ENCODE measurements around the gene TMEM217.

The TMEM217 gene

GRCh38 chr6:37279366-37280134, 21.6 kb upstream of the TMEM217 start:
- DNase-seq = no peak

GRCh38 chr6:37277001-37277409, 19.1 kb upstream of the TMEM217 start:
- no peak for DNase-seq

- no peak for DNase-seq
Measured at GRCh38 chr6:37275350-37275749, 17.4 kb upstream of the TMEM217 start.

GRCh38 chr6:37273690-37274089, 15.7 kb upstream of the TMEM217 start:
- DNase-seq = no peak

GRCh38 chr6:37272834-37273566, 15.1 kb upstream of the TMEM217 start:
- no peak for DNase-seq

GRCh38 chr6:37269105-37269504, 11.2 kb upstream of the TMEM217 start:
- DNase-seq = no peak

GRCh38 chr6:37265860-37266259, 7.9 kb upstream of the TMEM217 start:
- DNase-seq = no peak

- DNase-seq = no peak
Measured at GRCh38 chr6:37265001-37265400, 7.1 kb upstream of the TMEM217 start.

GRCh38 chr6:37262446-37263026, 4.6 kb upstream of the TMEM217 start:
- DNase-seq = no peak

- DNase-seq = no peak
Measured at GRCh38 chr6:37261198-37261597, 3.3 kb upstream of the TMEM217 start.

GRCh38 chr6:37260444-37260843, 2.5 kb upstream of the TMEM217 start:
- DNase-seq = no peak

- no peak for DNase-seq
Measured at GRCh38 chr6:37260040-37260439, 2.1 kb upstream of the TMEM217 start.

- DNase-seq = no peak
Measured at GRCh38 chr6:37259191-37259590, 1.2 kb upstream of the TMEM217 start.

- no peak for DNase-seq
Measured at GRCh38 chr6:37258405-37259105, 611 bp upstream of the TMEM217 start.

GRCh38 chr6:37257320-37257633, 667 bp downstream of the TMEM217 start:
- DNase-seq = peak; percentile 68

GRCh38 chr6:37256692-37257319, 1.1 kb downstream of the TMEM217 start:
- DNase-seq = no peak

- no peak for DNase-seq
Measured at GRCh38 chr6:37254881-37255280, 3.1 kb downstream of the TMEM217 start.

GRCh38 chr6:37253486-37254007, 4.4 kb downstream of the TMEM217 start:
- no peak for DNase-seq

GRCh38 chr6:37251211-37251780, 6.6 kb downstream of the TMEM217 start:
- no peak for DNase-seq

- DNase-seq = peak; percentile 92
Measured at GRCh38 chr6:37244430-37245310, 13.3 kb downstream of the TMEM217 start.

GRCh38 chr6:37243816-37244370, 14.1 kb downstream of the TMEM217 start:
- DNase-seq = no peak
